NCI-H510A (cell line): ENCODE results near the gene LPO.

Experiments
- DNase-seq: peaks from one replicate; lab custom pipeline; 2025; lab: John Stamatoyannopoulos, UW

The LPO gene

DNA sequence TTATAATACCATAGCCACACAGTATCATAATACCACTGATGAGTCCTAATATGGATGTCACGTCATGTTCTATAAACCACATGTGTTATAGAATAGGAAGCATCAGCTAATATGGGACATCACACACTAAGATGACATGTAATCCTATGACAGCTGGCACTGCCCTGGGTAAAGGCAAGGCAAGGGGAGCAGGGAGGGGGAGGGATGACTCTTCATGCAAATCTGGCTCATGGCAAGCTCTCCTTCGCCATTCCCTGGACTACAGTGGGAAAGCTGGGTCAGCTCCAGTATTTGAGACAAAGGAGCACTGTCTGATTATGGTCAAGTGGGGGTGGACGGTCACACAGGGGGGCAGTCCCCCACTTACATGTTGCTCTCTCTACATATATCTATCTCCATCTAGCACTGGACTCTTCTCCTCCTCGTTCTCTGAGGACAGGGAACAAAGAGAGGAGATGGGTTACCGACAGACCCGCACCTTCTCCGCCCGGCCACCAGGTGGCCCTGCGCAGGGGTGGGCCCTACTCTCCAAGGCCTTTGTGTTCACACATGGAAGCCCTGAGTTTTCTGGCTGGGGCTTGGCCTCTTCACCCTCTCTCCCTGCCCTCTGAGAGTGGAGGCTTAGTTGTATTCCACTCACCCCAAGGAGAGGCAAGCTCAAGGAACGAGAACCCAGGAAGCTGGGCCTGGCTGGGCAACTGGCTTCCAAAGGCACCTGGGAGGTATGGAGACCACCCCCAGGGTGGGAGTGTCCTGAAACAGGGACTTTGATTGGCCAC, 65.8 kb downstream of the LPO start:
- DNase-seq = peak; percentile 24

GRCh38 chr17:58304750-58305486, 66.5 kb downstream of the LPO start:
- DNase-seq = no peak

DNA sequence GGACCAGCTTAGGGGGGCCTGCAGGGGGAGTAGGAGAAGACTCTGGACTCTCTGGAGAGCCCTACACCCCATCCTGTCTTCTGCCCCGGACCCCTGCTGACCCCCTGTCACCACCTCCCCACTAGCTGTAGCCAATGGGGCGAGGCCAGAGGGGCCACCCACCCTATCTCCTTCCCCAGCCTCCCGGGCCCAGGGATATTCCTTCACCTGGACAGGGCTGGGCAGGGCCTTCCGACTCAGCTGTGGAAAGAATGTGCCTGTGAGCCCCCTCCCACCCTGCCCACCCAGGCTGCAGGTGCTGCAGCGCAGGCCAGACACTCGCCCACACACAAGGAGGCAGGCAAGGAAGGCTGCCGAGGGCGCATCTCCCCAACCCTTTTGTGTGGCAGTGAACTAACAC, 67.2 kb downstream of the LPO start:
- no peak for DNase-seq

- DNase-seq = no peak
Observed at GRCh38 chr17:58306131-58306951, 68.0 kb downstream of the LPO start.

- DNase-seq = no peak
Observed at GRCh38 chr17:58307468-58308172, 69.2 kb downstream of the LPO start.

DNA sequence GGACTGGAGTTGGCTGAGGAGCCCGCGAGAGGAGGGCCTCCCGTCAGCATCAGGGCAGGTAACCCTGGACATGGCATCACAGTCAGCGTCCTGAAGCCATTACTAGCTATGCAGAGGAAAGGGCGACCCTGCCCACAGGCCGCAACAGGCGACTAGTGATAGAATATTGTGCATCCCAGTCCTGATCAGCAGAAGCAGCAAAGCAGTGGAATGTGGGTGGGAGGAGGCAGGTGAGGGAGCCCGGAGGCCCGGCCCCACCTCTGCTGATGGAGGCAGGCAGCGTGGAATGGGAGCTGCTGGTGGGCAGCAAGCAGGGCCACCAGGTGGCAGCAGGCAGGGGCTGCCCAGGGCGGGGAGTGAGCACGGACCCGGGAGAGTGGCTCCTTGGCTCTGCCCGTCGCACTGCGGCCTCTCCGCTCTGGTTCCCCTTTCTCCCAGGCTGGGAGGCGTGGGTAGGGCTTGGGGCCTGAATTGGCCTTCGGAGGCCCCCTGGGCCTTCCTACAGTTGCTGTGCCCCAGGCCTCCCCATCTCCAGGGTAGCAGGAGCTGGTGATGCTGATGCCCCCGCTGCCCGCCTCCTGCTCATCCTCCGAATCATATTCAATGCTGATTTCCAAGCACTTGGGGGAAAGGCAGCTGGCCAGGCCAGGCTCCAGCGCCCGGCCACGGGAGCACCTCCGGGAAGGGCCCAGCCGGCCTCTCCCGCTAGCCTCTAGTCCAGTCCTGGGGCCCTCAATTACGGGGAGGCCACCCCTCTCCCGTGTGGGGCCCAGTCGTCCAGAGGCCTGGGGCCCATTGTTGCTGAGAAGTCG, 70.0 kb downstream of the LPO start:
- no peak for DNase-seq

- no peak for DNase-seq
Observed at GRCh38 chr17:58308985-58309917, 70.9 kb downstream of the LPO start.

DNA sequence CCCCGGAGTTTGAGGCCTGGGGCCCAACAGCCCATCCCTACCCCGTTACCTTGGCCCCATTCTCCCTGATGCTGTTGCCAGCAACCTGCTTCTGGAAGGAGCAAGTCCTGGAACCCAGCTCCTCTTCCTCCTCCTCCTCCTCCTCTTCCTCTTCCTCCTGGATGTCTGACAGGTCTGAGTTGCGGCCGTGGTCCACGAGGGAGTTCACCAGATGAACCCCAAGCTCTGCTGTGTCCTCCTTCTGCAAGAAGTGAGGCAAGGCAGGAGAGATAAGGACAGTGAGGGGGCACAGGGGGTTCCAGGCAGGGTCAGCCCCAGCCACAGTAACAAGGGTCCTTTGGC, 71.5 kb downstream of the LPO start:
- no peak for DNase-seq

DNA sequence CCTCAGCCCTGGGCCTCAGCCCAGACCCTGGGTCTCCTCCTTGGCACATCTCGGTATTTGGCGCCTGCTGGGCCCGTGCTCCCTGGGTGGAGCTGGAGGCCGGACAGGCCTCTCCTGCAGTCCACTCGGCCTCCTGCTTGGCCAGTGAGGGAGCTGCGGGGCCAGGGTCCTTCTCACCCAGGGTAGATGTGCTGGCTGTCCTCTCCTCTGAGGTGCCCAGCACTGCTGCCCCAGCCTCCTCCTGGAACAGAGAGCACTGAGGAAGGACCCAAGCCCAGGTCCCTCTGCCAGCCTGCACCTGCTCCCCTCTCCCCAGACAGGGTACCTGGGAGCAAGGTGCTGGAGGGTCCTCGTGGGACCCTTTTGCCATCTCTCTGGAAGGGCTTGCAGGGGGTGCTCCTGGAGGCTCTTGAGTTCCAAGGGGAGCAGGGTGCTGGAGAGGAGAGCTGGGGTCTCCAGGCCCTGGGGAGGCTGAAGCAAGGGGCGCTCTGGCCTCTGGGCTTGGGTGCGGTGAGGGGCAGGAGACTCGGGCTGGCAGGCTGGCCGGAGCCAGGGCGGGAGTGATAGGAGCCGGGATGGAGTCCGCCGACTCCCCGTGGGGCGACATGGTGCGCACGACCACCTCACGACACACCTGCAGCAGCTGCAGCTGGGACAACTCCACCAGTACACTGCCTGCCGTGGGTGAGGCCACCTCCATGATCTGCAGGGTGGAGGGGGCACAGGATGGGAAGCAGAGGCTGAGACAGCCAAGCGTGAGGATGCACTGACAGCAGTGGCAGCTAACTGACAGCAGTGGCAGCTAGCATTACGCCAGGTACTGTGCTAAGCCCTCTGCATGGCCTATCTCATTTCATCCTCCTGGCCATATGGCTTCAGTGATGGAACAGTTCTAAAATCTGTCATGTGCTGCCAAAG, 72.4 kb downstream of the LPO start:
- no peak for DNase-seq

- DNase-seq = no peak
Observed at GRCh38 chr17:58311429-58311894, 73.1 kb downstream of the LPO start.

- no peak for DNase-seq
Observed at GRCh38 chr17:58312021-58312630, 73.7 kb downstream of the LPO start.

DNA sequence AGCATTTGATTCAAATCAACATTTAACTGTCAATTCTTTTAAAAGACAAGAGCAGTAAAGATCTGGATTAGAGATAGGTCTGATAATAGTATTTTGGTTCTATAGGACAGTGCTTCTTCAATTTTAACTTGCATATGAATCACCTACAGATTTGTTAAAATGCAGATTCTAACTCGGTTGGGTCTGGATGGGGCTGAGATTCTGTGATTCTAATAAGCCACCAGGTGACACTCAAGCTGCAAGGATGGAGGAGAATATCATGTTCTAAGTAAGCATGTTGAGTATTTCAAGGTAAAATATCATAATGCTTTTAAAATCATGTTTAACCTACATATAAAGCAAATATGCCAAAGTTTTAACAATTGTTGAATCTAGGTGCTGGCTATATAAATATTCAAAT, 74.4 kb downstream of the LPO start:
- DNase-seq = no peak

- DNase-seq = no peak
Observed at GRCh38 chr17:58313815-58314705, 75.7 kb downstream of the LPO start.

GRCh38 chr17:58314706-58315015, 76.3 kb downstream of the LPO start:
- DNase-seq = no peak

DNA sequence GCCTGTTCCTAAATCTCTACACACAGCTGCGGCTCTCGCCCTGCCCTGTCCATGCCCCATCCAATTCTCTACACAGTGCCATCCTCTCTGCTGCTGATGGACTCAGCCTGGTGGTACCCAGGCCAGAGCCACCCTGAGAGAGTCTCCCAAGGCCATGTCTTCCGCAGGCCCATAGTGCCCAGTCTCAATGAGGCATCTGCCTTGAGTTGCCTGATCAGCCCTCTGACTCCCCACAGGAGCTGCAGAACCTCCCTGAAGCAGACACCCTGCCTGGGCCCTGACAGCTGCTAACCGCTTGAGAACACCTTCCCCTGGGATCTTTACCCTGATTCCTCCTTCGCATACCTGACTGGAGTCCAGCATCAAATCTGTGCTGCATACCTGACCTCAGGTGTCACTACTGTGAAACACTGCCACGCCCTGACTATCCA, 76.9 kb downstream of the LPO start:
- no peak for DNase-seq

GRCh38 chr17:58315750-58316149, 77.4 kb downstream of the LPO start:
- DNase-seq = no peak

- no peak for DNase-seq
Observed at GRCh38 chr17:58316260-58316960, 78.0 kb downstream of the LPO start.
